ENCODE results near the gene COL11A1. TPM values are rescaled to one million over a fixed set of nuclear protein-coding genes. Genes with fewer than 3 reads are reported as not detected.
"Not testable (repeated sequence)": the region's sequence is repeated elsewhere in the genome, so short reads cannot be mapped to it uniquely, and the experiment has no call there.

COL11A1 gene
- total RNA-seq, 6 experiments from 2014 or later = 0.31 TPM; not detected in 5

DNA sequence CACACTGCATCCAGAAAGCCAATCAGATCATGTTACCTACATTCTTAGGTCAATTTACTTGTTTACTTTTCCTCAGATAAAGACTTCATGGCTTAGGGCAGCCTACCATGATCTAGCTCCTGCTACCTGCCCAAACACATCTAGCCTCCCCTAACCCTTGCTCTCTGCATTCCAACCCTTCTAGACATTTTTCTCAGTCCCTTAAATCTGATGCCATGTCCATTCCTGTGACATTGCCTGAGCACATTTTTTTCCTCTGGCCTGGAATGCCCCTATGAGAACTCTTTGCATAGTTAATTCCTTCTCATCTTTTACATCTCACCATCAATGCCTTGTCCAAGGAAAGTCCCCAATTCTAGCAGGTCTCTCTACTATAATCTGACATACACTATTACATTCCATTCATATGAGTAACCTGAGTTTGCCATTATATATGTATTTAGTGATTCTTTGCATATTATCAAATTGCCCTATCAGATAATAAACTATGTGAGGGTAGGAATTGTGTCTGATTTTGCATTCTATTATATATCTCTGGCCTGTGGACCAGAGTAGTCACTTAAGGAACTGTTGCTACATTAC lies 166.9 kb downstream of the COL11A1 start:
- Histone ChIP-seq H3K9me3 (no peaks in the 10 kb centered on the region), H3K4me1 (no peaks in the 10 kb centered on the region), H3K27me3 (no peaks in the 10 kb centered on the region), H3K36me3 (no peaks in the 10 kb centered on the region), H3K27ac (no peak overlapping the region), H3K4me3 (no peak overlapping the region)
- ATAC-seq = no peak
- no peak for DNase-seq
- TF ChIP-seq, protein P1, sequence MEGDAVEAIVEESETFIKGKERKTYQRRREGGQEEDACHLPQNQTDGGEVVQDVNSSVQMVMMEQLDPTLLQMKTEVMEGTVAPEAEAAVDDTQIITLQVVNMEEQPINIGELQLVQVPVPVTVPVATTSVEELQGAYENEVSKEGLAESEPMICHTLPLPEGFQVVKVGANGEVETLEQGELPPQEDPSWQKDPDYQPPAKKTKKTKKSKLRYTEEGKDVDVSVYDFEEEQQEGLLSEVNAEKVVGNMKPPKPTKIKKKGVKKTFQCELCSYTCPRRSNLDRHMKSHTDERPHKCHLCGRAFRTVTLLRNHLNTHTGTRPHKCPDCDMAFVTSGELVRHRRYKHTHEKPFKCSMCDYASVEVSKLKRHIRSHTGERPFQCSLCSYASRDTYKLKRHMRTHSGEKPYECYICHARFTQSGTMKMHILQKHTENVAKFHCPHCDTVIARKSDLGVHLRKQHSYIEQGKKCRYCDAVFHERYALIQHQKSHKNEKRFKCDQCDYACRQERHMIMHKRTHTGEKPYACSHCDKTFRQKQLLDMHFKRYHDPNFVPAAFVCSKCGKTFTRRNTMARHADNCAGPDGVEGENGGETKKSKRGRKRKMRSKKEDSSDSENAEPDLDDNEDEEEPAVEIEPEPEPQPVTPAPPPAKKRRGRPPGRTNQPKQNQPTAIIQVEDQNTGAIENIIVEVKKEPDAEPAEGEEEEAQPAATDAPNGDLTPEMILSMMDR (IDR thresholded peaks at IDR 0.05) = no peak
- TF ChIP-seq POLR2A (IDR thresholded peaks at IDR 0.05) = no peak
- intact Hi-C loops (cut with DNase I) = no loop called here

DNA sequence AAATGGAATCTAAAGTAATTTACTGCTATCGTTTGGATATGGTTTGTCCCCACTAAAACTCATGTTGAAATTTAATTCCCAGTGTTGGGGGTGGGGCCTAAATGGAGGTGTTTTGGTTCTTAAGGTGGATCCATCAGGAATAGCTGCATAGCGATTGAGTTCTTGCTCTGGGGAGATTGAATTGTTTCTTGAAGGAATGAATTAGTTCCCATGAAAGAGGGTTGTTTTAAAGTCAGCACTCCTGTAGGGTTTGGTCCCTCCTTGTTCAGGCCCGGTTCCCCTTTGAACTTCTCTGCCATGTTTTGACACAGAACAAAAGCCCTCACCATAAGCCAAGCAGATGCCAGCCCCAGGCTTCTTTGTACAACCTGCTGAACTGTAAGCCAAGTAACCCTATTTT lies 170.9 kb downstream of the COL11A1 start:
- Histone ChIP-seq H3K36me3 (no peaks in the 10 kb centered on the region), H3K4me3 (no peak overlapping the region), H3K27me3 (no peaks in the 10 kb centered on the region), H3K27ac (no peak overlapping the region), H3K9me3 (no peaks in the 10 kb centered on the region), H3K4me1 (no peaks in the 10 kb centered on the region)
- DNase-seq (no peak), ATAC-seq (no peak)
- 38% methylated on average over 3 of the region's 3 CpGs for WGBS (ENCODE audit: insufficient coverage, low coverage, low lambda C conversion rate, missing lambda C conversion rate)
- TF ChIP-seq, protein P1 (IDR thresholded peaks at IDR 0.05) = no peak
- TF ChIP-seq POLR2A (IDR thresholded peaks at IDR 0.05) = no peak
- intact Hi-C loops (cut with DNase I) = no loop called here

DNA sequence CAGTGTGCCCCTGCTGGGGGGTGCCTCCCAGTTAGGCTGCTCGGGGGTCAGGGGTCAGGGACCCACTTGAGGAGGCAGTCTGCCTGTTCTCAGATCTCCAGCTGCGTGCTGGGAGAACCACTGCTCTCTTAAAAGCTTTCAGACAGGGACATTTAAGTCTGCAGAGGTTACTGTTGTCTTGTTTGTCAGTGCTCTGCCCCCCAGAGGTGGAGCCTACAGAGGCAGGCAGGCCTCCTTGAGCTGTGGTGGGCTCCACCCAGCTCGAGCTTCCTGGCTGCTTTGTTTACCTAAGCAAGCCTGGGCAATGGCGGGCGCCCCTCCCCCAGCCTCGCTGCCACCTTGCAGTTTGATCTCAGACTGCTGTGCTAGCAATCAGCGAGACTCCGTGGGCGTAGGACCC lies 175.0 kb downstream of the COL11A1 start:
- H3K27me3 ChIP-seq; intact Hi-C loops (cut with DNase I); H3K4me3 ChIP-seq; H3K36me3 ChIP-seq; ATAC-seq; H3K4me1 ChIP-seq; H3K27ac ChIP-seq; DNase-seq; H3K9me3 ChIP-seq: not testable (repeated sequence)
- WGBS (ENCODE audit: insufficient coverage, low coverage, low lambda C conversion rate, missing lambda C conversion rate) = 60% methylated on average over 1 of the region's 9 CpGs

DNA sequence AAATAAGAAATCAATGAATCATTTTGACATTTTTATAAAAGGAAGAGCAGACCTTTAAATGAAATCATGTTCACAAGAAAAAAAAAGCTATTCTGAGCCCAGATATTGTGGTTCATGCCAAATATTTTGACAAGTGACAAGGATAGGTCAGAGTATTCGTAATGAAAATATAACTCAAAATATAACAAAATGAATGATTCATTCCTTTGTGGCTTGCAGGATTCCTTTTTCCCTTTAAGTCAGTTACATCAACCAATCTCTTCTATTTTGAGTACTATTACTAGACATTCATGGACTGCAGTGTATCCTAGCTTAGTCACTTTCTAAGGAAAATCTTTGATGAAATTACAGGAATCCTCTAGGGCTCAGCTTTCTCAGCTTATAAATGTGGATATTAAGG lies 188.7 kb downstream of the COL11A1 start:
- intact Hi-C loops (cut with DNase I) = no loop called here
- TF ChIP-seq, protein P1 (IDR thresholded peaks at IDR 0.05) = no peak
- TF ChIP-seq POLR2A (IDR thresholded peaks at IDR 0.05) = no peak
- no peaks in the 10 kb centered on the region for H3K36me3 ChIP-seq
- WGBS (ENCODE audit: insufficient coverage, low coverage, low lambda C conversion rate, missing lambda C conversion rate) = 0% methylated on average over 1 of the region's 1 CpG
- H3K4me3 ChIP-seq = no peak overlapping the region
- no peak for DNase-seq
- no peak for ATAC-seq
- H3K27me3 ChIP-seq = no peaks in the 10 kb centered on the region
- no peaks in the 10 kb centered on the region for H3K4me1 ChIP-seq
- no peaks in the 10 kb centered on the region for H3K9me3 ChIP-seq
- no peak overlapping the region for H3K27ac ChIP-seq

DNA sequence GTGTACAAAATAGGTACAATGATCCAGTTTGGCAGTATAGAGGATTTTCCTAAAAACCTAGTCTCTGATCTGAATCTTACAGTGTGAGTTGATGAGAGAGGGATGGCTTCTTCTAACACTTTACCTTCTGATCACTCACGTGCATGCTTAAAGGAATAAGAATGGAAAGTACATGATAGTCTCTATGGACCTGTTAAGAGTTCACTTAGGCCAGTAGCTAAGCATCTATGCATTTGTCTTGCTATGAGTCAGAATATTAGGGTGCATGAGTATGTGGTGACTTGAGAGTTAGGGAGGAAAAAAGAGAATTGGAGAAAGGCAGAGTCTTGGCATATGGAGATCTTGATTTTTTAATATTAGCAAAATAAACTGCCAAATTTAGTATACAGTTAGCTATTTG lies 206.3 kb downstream of the COL11A1 start:
- ATAC-seq (no peak), DNase-seq (no peak)
- no peaks in the 10 kb centered on the region for H3K9me3 ChIP-seq
- WGBS (ENCODE audit: insufficient coverage, low coverage, low lambda C conversion rate, missing lambda C conversion rate) = 47% methylated on average over 1 of the region's 1 CpG
- no peaks in the 10 kb centered on the region for H3K27me3 ChIP-seq
- no peak for TF ChIP-seq POLR2A (IDR thresholded peaks at IDR 0.05)
- TF ChIP-seq, protein P1 (IDR thresholded peaks at IDR 0.05) = no peak
- H3K4me3 ChIP-seq = no peak overlapping the region
- H3K4me1 ChIP-seq = no peaks in the 10 kb centered on the region
- no peaks in the 10 kb centered on the region for H3K36me3 ChIP-seq
- no peak overlapping the region for H3K27ac ChIP-seq
- intact Hi-C loops (cut with DNase I) = no loop called here
